ENCODE data around the gene CLEC2A.

DNA sequence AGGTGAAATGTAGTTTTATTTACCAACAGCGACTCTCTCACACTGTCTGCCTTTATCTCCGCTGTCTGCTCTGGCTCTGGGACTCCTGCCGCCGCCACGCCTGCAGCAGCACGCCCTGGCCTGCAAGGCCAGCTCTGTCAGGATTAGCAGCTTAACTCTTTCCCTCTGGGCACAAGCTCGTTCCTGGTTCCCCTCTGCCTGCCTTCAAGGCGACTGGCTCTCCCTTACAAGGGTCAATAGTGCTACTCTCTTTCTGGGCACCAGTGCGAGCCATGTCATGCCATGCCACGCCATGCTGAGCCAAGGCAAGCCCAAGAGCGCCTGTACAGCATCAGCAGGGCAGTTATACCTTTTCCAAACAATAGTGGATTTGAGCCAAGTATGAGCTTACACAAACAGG is 59.4 kb downstream of the CLEC2A start:
- TF ChIP-seq POLR2AphosphoS5 (IDR thresholded peaks at IDR 0.05; ENCODE audit: low read depth, low read length) (no peak), TAF1 (IDR thresholded peaks at IDR 0.05; ENCODE audit: low read depth, low read length) (no peak), POLR2A (IDR thresholded peaks at IDR 0.05; ENCODE audit: low read depth, low read length) (no peak), SPI1 (IDR thresholded peaks at IDR 0.05; ENCODE audit: low read depth, low read length) (no peak)
